K562 (cell line): Measurements from ENCODE around the gene ALG8. TPM values are rescaled to one million over a fixed set of nuclear protein-coding genes. Genes with fewer than 3 reads are reported as not detected.

Experiments used
- ATAC-seq: fragments of 200-7000 bp; cut with Tn5 transposase; 3 replicates; pipeline ENCODE4 v1.9.1; 2020; ENCODE audit warnings: moderate library complexity
- BruUV-seq: library from RNA; stranded (reverse); fragments of 400-500 nt; replicated peaks from 2 replicates; lab custom pipeline; 2021; lab: Mats Ljungman, UMichigan
- CTCF ChIA-PET: fragments of 300-600 bp; formaldehyde crosslinking; extraction: SDS; loops from one replicate; lab custom pipeline; 2021; ENCODE audit warnings: low intra/inter-chr PET ratio; lab: Yijun Ruan, JAX
- POLR2A ChIA-PET: fragments of 300-600, 350-650 bp; sonication (Branson Sonifier 250); formaldehyde crosslinking; extraction: SDS; loops from one replicate; lab custom pipeline; 2021; ENCODE audit warnings: antibody characterized with exemption, inconsistent platforms; lab: Yijun Ruan, JAX
- DNase-seq, 4 experiments: peaks; one replicate each; pipeline versions ENCODE4 v3.0.0 to v3.0.0-alpha.2; 2011 to 2018; ENCODE audit warnings: low spot score in 3 of 4, mixed read lengths in 3 of 4; ENCODE audit errors: extremely low read depth in 1 of 4
- FAIRE-seq: peaks from 2 replicates; lab custom pipeline; 2011; peaks lifted over from hg19 to GRCh38; lab: Jason Lieb, UNC
- H2AFZ ChIP-seq: 2 replicates; pipeline ENCODE4 v1.6.0; 2011; ENCODE audit warnings: low read depth, low read length, control low read depth, inconsistent platforms
- H3K27ac ChIP-seq: fragments of 200-600 bp; 3 replicates; pipeline ENCODE4 v1.8.0; 2011; ENCODE audit warnings: low read depth, mild to moderate bottlenecking, control low read depth, inconsistent platforms, low read length, moderate library complexity, mixed read lengths; ENCODE audit errors: extremely low read depth
- H3K27me3 ChIP-seq, 2 experiments: fragments of 300-600 bp in 1 of 2; 2 replicates in 1 of 2; 3 replicates in 1 of 2; pipeline versions ENCODE4 v1.6.0 to v1.8.0; 2011; ENCODE audit warnings: inconsistent platforms in 2 of 2, low read length in 2 of 2, mild to moderate bottlenecking in 1 of 2, mixed read lengths in 1 of 2, moderate library complexity in 1 of 2; ENCODE audit not compliant: control insufficient read depth in 2 of 2, insufficient read depth in 2 of 2
- H3K36me3 ChIP-seq: fragments of 300-600 bp; 3 replicates; pipeline ENCODE4 v1.8.0; 2011; ENCODE audit warnings: mild to moderate bottlenecking, low read length, inconsistent platforms; ENCODE audit not compliant: control insufficient read depth, insufficient read depth
- H3K4me1 ChIP-seq, 2 experiments: fragments of 200-600 bp in 1 of 2; replicated peaks in 1 of 2; 2 replicates in 1 of 2; 3 replicates in 1 of 2; pipeline versions ENCODE4 v1.5.1 to v1.8.0; 2011; ENCODE audit warnings: inconsistent platforms in 2 of 2, low read length in 2 of 2, mild to moderate bottlenecking in 1 of 2, mixed read lengths in 1 of 2, moderate library complexity in 1 of 2; ENCODE audit not compliant: control insufficient read depth in 2 of 2, insufficient read depth in 2 of 2
- H3K4me2 ChIP-seq: 2 replicates; pipeline ENCODE4 v1.6.1; 2011; ENCODE audit warnings: low read length, control low read depth, inconsistent platforms, mixed read lengths; ENCODE audit not compliant: insufficient read depth
- H3K4me3 ChIP-seq: fragments of 200-600 bp; sonication (generic), shearing (Covaris generic); 2 replicates; pipeline ENCODE4 v1.5.1; 2016; ENCODE audit warnings: control low read depth, inconsistent platforms
- H3K79me2 ChIP-seq: fragments of 200-600 bp; 3 replicates; pipeline ENCODE4 v1.8.0; 2011; ENCODE audit warnings: low read length, inconsistent platforms; ENCODE audit not compliant: control insufficient read depth, insufficient read depth
- H3K9ac ChIP-seq, 2 experiments: 2 replicates each; pipeline versions ENCODE4 v1.6.0 to v1.6.1; 2011; ENCODE audit warnings: low read depth in 2 of 2, low read length in 2 of 2, control low read depth in 1 of 2, inconsistent platforms in 1 of 2, mild to moderate bottlenecking in 1 of 2, mixed read lengths in 1 of 2; ENCODE audit not compliant: insufficient read depth in 1 of 2
- H3K9me1 ChIP-seq: one replicate; pipeline ENCODE4 v1.6.0; 2011; ENCODE audit warnings: inconsistent platforms, mild to moderate bottlenecking, low read length, moderate library complexity; ENCODE audit not compliant: control insufficient read depth, insufficient read depth
- H3K9me3 ChIP-seq: replicated peaks from 2 replicates; pipeline ENCODE4 v1.5.1; 2011; ENCODE audit warnings: low read depth, low read length, inconsistent platforms; ENCODE audit not compliant: control insufficient read depth, insufficient read depth
- H4K20me1 ChIP-seq: replicated peaks from 2 replicates; pipeline ENCODE4 v1.6.1; 2011; ENCODE audit warnings: low read length, inconsistent platforms, mixed read lengths; ENCODE audit not compliant: control insufficient read depth, insufficient read depth
- BRD4 ChIP-seq: fragments of 200-600 bp; sonication (generic); IDR thresholded peaks from 2 replicates; pipeline ENCODE4 v1.6.1; 2017; ENCODE audit warnings: inconsistent platforms
- CHAMP1 ChIP-seq: fragments of 450-650 bp; IDR thresholded peaks from 2 replicates; pipeline ENCODE4 v1.6.1; 2016; ENCODE audit warnings: mild to moderate bottlenecking
- HDAC6 ChIP-seq: IDR thresholded peaks from 2 replicates; pipeline ENCODE4 v1.6.1; 2012; ENCODE audit warnings: low read depth, mild to moderate bottlenecking, control low read depth, inconsistent platforms, low read length, moderate library complexity
- JUN ChIP-seq, 2 experiments: sonication (generic) in 1 of 2; formaldehyde crosslinking in 1 of 2; IDR thresholded peaks; 2 replicates each; pipeline versions ENCODE4 v1.6.1 to v1.8.0; 2012 to 2022; ENCODE audit warnings: borderline replicate concordance in 2 of 2, mild to moderate bottlenecking in 2 of 2, improper control_type of control experiment in 1 of 2, low read depth in 1 of 2, low read length in 1 of 2, missing genetic modification reagents in 1 of 2
- MYNN ChIP-seq, 2 experiments: sonication (generic); formaldehyde crosslinking in 1 of 2; IDR thresholded peaks; 2 replicates each; pipeline versions ENCODE4 v1.5.0 to v1.6.1; 2016 to 2020; ENCODE audit warnings: antibody characterized with exemption in 1 of 2, missing genetic modification reagents in 1 of 2
- NRF1 ChIP-seq, 2 experiments: fragments of 450-650 bp; IDR thresholded peaks in 1 of 2; conservative IDR thresholded peaks in 1 of 2; 2 replicates each; pipeline ENCODE4 v1.6.1; 2014; ENCODE audit warnings: mild to moderate bottlenecking in 2 of 2
- POLR3A ChIP-seq: IDR thresholded peaks from 2 replicates; pipeline ENCODE4 v1.6.1; 2011; ENCODE audit warnings: borderline replicate concordance, mild to moderate bottlenecking, moderate library complexity; ENCODE audit not compliant: insufficient read length, insufficient read depth; ENCODE audit errors: extremely low read depth
- SMARCB1 ChIP-seq: IDR thresholded peaks from 2 replicates; pipeline ENCODE4 v1.6.1; 2011; ENCODE audit warnings: improper control_type of control experiment, low read depth; ENCODE audit not compliant: insufficient read length
- TBL1XR1 ChIP-seq, 2 experiments: IDR thresholded peaks; 2 replicates each; pipeline ENCODE4 v1.6.1; 2012; ENCODE audit warnings: improper control_type of control experiment in 2 of 2, low read length in 2 of 2, mild to moderate bottlenecking in 1 of 2
- TRIM24 ChIP-seq, 2 experiments: fragments of 450-650 bp; IDR thresholded peaks; 2 replicates each; pipeline ENCODE4 v1.6.1; 2016
- ZNF318 ChIP-seq, 2 experiments: fragments of 450-650 bp; IDR thresholded peaks; 2 replicates each; pipeline ENCODE4 v1.6.1; 2016; ENCODE audit warnings: mild to moderate bottlenecking in 2 of 2, borderline replicate concordance in 1 of 2, low read depth in 1 of 2, moderate library complexity in 1 of 2
- WGBS: fragments of 100-300 bp; shearing (Covaris generic); methylation state at CpG from one replicate; pipeline ENCODE4 v1.1.6; 2016; ENCODE audit warnings: low coverage, mixed read lengths; ENCODE audit not compliant: insufficient coverage; ENCODE audit errors: missing lambda C conversion rate; 5-methylcytosine and 5-hydroxymethylcytosine counted together
- in situ Hi-C: fragments of 300-500 bp; cut with MboI; formaldehyde crosslinking; loops from 4 replicates; pipeline ENCODE4 v1.15.0; 2018; ENCODE audit warnings: inconsistent platforms, mixed read lengths
- intact Hi-C: fragments of 100-400 bp; cut with micrococcal nuclease; formaldehyde crosslinking; loops from 2 replicates; pipeline ENCODE4 v1.14.2; 2022
- polyA plus RNA-seq, 8 experiments: library from polyadenylated mRNA; depleted of rRNA in 4 of 8; stranded (reverse) in 5 of 8; unstranded in 3 of 8; fragments of >200 nt; fragmentation: Nextera tagmentation in 2 of 8; fragmentation: Illumina TruSeq in 1 of 8; extraction: Ambion mirVana in 2 of 8; extraction: Trizol in 1 of 8; gene quantifications; 2 replicates each; pipeline versions ENCODE4 v1.2.1 to v1.2.3, GENCODE V29; 2011 to 2014; ENCODE audit warnings: inconsistent platforms in 1 of 8, missing spikeins in 1 of 8
- total RNA-seq, 7 experiments: library from RNA; depleted of rRNA in 6 of 7; stranded (reverse); fragments of >200 nt in 6 of 7; fragmentation: Illumina TruSeq in 2 of 7; extraction: Trizol in 2 of 7; gene quantifications; 2 replicates each; pipeline versions ENCODE4 v1.2.1 to v1.2.3, GENCODE V29; 2011 to 2021; ENCODE audit warnings: low replicate concordance in 1 of 7

ALG8 gene
- total and polyA plus RNA-seq, 9 of the 15 experiments (the other 6 are each of a cell fraction or from before 2014, with no cell fraction given): 59.3 to 189 (median 106) TPM

GRCh38 chr11:78070621-78071020 is 68.8 kb downstream of the ALG8 start:
- DNase-seq (no peak), ATAC-seq (no peak), FAIRE-seq (no peak)
- in situ Hi-C loops (no loop called here), intact Hi-C loops (no loop called here)
- H3K4me1 ChIP-seq: peaks cover 0 to 8% of the 10 kb centered on the region in 2 experiments; a peak in 1 of 5 replicates
- H2AFZ ChIP-seq: no peak overlapping the region
- CTCF ChIA-PET: no interaction called here
- no peak overlapping the region for H3K27ac ChIP-seq
- no peak overlapping the region for H3K4me2 ChIP-seq
- H3K9ac ChIP-seq: no peak overlapping the region; a peak in 1 of 4 replicates
- BruUV-seq: no TSS peak
- no peak overlapping the region for H3K4me3 ChIP-seq
- H3K9me1 ChIP-seq: no peaks in the 10 kb centered on the region
- H3K27me3 ChIP-seq: no peaks in the 10 kb centered on the region
- 93% methylated on average over 2 of the region's 2 CpGs for WGBS
- peaks cover 45% of the 10 kb centered on the region for H3K79me2 ChIP-seq
- H3K36me3 ChIP-seq: peaks cover 60% of the 10 kb centered on the region
- POLR2A ChIA-PET: interaction anchor here (0.6 to 1.2 kb wide), 2 partner anchors 9 kb away, joined by 3 to 4 read pairs; no protein-coding TSS in a partner anchor
- no peaks in the 10 kb centered on the region for H3K9me3 ChIP-seq
- no peaks in the 10 kb centered on the region for H4K20me1 ChIP-seq
- TF ChIP-seq BRD4 (no peak), TBL1XR1 (IDR thresholded peaks at IDR 0.05; ENCODE audit: low read length in 2 of 2) (no peak), HDAC6 (no peak), TRIM24 (IDR thresholded peaks at IDR 0.05) (no peak), SMARCB1 (no peak), POLR3A (no peak), ZNF318 (IDR thresholded peaks at IDR 0.05; ENCODE audit: borderline replicate concordance in 1 of 2, low read depth in 1 of 2) (no peak), CHAMP1 (no peak), MYNN (IDR thresholded peaks at IDR 0.05) (no peak), MYNN (CRISPR knock-in tag; IDR thresholded peaks at IDR 0.05) (no peak), NRF1 (conservative IDR thresholded peaks at IDR 0.05 in 1 of 2, IDR thresholded peaks at IDR 0.05 in 1 of 2) (no peak), JUN (IDR thresholded peaks at IDR 0.05; ENCODE audit: borderline replicate concordance, low read depth, low read length) (no peak), JUN (CRISPR knock-in tag; IDR thresholded peaks at IDR 0.05; ENCODE audit: borderline replicate concordance) (no peak)
